NCI-H1092 (cell line): ENCODE results near the gene GP5.

Source experiments
- DNase-seq: peaks from one replicate; lab custom pipeline; 2025; lab: John Stamatoyannopoulos, UW

GP5 gene

DNA sequence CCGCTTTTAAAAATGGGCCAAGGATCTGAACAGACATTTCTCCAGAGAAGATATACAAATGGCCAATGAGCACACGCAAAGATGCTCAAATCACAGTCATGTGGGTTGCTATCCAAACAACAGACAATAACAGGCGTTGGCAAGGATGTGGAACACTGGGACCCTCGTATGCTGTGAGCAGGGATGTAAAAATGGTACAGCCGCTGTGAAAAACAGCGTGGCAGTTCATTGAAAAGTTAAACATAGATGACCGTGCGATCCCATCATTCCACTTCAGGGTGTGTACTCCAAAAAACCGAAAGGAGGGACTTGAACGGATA, 22.9 kb downstream of the GP5 start:
- no peak for DNase-seq

DNA sequence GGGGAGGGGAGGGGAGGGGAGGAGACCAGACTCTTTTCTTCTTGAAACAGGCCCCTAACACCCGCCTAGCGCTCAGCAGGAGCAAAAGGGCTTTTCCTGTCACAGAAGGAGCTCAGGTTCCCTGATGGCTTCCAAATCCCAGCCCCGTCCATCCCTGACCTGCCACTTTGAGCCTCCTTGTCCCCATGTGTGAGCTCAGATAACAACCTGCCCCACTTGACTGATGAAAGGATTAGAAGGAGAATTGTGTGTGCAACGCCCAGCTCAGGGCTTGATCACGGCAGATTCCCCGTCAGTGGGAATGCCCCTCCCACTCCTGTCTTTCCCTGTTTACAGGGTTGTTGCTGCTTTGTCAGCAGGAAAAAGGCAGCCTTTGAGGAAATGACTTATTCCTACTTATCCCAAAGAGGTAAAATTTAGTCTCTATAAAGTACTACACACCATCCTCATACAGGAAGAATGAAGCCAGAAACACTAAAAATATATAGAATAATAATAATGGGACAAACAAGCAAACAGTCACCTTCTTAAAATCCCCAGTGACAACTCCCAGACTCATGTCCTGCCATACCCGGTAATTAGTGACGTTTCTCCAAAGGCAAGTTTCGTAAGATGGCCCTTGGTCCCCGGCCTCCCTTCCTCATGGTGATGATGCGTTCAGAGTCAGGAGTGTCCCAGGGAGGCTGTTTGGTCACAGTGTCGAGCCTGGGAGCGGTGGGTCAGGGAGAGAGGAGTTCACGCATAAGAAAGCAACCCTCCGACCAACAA, 23.4 kb downstream of the GP5 start:
- DNase-seq, result no peak

DNA sequence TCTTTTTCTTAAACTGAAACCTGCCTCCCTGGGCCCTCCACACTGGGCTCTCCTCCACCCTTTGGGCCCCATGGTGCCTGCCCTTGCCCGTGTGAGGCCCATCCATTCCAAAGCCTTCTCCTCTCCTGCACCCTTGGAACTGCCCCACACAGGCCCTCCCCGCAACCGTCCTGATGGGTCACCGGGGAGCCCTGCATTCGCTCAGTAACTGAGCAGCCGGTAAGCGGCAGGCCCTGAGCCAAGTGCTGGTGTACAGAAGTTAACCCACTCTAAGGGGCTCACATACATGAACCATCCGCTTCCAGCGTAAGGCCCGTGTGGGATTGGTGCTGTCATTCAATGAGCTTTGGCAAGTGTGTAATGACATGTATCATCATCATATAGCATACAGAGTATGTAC, 24.1 kb downstream of the GP5 start:
- no peak for DNase-seq

DNA sequence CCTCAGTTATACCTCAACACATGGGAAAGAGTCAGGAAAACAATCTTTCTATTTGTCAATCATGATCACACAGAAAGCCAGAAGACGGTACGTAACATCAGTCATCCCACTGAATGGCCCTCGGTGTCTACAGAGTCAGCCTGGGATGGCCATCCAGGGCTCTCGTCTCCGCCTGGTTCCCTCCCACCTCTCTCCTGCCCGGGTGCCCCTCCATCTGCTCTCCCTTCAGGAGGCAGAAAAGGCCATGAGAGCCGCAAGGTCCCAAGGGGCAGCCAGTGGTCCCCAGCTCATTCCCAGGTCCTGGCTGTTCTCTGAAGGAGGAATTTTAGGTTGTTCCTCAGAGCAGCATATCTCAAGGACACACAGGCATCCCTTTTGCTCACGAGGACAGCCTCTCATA, 25.2 kb downstream of the GP5 start:
- no peak for DNase-seq

DNA sequence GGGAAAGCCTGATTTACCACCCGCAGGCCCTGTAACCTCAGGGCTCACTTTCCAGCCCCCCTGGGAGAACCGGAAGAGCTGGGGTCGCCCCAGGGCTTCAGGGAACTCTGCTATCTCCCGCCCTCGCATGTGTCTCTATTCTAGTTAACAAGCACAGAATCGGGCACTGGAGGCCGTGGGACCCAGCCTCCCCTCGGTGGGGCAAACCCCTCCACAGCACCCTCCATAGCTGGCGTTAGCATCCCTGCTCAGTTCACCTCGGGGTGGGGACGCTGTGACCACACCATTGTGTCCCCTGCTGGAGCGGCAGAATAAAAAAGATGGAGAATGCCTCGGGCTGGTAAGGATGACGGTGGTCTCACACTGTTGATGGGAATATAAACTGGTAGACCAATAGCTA, 26.0 kb downstream of the GP5 start:
- no peak for DNase-seq

DNA sequence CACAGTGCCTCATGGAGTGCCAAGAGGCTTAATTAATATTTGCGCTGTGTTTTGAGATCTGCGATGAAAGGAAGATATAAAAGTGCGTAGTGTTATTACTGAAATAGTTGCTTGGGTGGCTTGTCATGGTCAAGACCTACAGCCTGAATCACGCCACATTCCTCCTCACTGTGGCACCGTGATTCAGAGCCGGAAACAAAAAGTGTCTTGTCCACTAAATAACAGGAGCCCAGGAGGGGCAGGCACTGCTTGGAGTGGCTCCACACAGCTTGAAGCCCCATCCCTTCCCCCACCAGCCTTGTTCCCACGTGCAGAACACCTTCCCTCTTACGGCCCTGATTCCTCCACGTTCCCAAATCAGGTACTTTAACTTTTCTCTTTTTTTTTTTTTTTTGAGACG, 28.3 kb downstream of the GP5 start:
- no peak for DNase-seq

DNA sequence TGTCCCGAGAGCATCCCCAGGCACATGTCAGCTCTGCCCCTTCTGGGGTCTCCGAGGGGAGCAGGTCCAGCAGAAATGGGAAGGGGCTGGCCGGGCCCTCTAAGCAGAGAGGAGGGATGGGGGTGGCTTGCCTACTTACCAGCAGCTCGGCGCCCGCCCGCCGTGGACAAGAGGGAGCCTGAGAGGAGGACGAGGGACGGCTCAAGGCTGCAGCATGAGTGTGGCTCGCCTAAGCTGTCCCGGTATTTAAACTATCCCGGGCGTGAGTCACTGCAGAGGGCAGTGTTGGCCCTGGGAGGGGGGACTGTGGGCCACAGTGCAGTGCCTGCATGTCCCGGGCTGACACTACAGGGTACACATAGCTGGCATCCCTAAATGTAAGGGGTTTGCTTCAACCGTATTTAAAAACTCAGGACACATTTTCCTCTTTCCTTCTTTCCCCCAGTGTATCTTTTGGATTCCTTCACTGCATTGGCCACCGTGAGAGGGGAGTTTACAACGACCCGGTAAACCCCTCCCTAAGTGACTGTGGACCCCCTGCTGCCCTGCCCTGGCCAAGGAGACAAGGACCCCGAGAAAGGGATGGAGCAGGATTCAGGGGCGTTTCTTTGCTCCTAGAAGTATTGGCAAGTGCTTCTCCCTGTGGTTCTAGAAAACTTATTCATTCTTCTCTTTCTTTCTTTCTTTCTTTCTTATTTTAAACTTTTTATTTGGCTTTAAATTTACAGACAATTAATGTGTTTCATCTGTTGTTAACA, 29.4 kb downstream of the GP5 start, which contains the start of gene LRRC15:
LRRC15 (minus strand) TSS at position 222 of the 758 bp plus-strand sequence. CDS start 8,700 bp downstream, outside the sequence.
- DNase-seq, result no peak

DNA sequence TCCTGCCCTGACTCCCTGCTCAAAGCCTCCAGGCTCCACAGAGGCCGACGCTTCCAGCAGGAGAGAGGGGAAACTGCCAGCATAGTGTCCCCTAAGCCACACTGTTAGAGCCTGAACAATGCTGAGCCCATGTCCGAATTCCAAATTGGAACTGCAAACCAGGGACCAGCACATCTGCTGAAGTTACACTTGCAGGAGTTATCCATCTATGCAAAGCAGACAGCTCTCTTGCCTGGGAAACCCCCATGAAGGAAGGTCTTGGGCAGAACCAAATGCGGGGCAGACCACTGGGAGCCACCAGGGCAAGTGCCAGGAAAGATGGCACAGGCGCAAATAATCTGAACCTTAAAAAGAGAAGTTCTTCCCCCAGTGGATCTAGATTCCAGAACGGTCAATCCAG, 30.1 kb downstream of the GP5 start:
- DNase-seq, result no peak

DNA sequence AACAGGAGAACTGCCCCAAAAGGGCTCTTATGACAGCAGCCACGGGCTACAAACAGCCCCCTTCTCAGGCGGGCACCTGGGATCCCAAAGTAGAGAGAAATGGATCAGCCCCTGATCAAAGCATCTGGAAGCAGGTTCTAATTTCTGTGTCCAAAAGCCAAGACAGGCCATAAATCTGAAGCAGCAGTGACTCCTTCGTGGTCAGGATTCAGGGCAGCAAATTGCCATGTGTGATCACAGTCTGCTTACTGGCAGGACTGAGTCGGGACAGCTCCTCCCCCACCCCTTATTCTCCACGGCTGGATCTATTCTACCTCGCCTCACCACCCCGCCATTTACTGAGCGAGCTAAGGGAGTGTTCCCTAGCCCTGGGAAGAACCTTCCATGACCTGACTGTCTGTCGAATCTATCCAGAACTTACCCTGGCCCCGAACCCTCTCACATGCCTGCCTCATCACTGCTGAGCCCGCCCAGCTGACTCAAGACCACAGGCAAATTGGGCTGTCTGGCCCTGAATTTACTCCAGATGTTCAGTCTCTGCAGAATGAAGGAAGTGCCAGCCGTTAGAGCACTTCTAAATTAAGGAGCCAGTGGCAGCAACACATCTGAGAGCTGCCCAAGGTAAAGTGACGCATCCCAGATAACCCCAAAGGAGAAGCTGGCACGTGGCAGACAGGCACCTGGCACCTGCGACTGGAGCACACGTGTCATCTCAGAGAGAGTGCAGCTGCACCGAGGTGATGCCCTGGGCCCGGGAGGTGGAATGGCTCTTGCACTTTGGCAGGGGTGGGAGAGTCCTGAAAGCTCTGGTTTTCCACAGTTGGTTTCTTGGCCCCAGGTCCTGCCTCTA, 30.8 kb downstream of the GP5 start:
- no peak for DNase-seq

DNA sequence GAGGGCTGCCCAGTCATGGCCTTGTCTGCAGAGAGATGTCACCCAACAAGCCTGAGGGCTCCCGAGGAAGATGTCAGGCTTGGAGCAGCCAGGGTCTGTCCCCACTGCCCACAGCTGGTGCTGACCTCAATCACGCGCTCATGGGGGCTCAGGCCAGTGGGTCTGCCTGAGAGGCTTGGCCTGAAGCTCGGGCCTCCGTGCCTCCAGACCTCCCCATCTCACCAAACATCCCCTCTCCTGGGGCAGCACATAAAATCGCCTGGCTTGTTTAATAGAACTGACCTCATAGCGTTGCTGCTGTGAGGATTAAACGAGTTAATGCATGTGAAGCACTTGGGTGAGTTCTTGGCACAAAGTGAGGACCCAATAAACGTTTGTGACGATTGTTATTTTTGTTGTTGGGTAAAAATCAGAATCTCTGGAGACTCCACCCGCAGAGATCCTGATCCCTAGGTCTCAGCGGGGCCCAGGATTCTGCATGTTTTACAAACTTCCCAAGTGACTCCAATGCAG, 33.0 kb downstream of the GP5 start:
- no peak for DNase-seq

DNA sequence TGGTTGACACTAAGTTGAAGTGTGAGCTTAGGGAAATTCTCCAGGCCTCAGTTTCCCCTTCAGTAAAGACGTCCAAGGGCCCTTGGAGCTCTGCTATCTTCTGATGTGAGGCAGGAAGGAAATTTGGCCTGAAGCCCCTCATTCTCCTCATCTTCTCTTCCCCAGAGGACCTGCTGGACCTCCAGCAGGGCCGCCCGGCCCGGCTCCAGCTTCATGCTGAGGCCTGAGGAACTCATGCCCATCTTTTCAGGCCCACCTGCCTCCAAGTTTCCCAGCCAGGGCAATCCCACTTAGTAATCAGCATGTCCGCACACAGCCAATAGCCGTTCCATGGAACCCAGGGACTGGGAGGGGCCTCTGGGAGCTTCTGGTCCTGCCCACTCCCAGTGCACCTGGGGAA, 33.5 kb downstream of the GP5 start:
- DNase-seq, result no peak

DNA sequence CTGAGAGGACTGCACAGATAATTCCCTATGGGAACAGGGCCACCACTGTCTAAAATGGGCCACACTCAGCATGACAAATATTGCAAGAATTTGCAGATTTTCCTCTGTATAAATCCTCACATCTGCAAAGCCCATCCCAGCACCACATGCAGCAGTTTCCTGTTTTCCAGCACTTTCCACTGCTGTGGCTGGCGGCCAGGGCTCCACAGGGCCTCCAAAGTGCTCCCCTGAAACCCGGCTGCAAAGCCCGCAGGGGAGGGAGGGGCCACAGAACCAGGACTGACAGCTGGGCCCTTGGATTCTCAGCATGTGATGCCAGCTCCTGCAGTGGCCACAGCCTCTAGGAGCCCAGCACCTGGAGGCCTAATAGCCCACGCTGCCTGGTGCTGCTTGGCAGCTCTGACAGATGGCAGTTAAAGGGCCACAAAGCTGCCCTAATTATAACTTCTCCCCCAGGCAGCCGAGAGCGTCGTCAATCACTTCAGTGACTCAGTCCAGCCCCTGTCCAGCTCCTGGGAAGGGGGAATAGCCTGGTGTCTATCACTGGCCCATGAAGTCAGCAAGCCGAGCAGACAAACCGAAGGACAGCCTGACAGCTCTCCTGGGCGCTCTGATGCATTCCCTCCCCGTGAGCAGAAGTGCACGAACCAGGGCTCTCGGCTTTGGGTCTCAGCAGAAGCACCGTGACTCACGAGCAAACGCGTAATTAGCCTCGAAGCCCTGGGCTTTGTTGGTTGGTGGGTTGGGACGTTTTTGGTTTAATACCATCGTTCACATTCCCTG, 34.2 kb downstream of the GP5 start:
- peak; percentile 73 for DNase-seq

DNA sequence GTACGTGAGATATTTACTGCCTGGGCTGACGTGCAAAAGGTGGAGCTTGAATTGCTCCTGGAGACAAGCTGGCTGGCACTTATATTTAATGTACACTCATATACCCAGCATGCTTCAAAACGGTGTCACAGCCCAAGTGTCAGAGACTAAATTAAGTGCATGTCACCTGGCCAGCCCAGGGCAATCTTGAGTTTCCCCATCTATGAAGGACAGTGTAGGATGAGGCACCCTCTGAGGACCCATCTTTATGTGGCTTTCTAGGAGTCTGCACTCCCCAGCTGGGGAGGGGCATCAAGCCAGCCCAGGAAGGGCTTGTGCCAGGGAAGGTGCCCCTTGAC, 34.8 kb downstream of the GP5 start:
- DNase-seq, result no peak

DNA sequence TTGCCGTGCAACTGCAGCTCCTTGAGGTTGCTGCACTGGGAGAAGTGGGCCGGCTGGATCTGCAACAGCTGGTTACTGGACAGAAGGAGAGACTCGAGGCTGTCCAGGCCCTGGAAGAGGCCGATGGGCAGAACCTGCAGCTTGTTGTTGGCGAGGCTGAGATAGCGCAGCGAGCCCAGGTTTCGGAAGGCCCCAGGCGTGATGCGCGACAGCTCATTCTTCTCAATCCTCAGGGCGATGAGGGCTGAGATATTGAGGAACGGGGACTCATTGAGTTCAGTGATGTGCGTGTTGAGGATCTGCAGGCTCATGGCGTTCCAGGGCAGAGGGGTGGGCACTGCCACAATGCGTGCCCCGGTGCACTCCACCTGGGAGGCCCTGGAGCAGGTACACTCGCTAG, 38.5 kb downstream of the GP5 start:
- DNase-seq, result no peak

DNA sequence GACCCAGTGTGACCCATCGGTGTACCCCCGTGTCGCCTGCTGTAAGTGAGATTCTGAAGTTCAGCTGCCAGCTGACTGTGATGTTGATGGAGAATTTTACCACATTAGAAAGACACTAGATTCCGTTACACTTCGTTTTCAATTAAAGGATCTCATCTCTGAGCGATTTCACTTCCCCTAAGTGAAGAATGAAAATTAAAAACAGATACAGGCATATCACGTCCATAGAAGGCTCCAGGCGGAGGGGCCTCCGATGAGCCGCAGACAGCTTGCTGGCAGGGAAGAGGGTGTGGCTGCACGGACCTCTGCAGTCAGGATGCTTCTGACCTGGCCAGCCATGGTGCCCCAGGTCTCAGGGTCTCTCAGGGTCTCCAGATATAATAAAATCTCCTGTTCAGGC, 41.4 kb downstream of the GP5 start:
- DNase-seq, result no peak

DNA sequence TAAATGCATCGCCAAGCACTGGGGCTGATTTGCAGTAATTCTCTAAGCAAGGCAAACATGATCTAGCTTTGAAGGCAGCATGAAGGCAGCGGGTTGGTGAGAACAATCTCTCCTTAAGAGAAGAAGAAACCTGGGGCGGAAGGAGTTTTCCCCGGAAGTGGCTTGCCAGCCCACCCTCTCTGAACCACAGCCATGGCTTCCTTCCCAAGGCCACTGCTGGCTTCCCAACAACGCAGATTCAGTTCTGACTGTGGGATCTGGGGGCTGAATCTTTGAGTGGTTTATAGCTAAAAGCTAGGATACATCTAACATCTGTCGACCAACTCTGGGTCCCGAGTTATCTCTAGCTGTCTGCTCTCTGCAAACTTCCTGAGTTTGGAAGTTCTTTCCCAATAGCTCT, 43.7 kb downstream of the GP5 start:
- no peak for DNase-seq

DNA sequence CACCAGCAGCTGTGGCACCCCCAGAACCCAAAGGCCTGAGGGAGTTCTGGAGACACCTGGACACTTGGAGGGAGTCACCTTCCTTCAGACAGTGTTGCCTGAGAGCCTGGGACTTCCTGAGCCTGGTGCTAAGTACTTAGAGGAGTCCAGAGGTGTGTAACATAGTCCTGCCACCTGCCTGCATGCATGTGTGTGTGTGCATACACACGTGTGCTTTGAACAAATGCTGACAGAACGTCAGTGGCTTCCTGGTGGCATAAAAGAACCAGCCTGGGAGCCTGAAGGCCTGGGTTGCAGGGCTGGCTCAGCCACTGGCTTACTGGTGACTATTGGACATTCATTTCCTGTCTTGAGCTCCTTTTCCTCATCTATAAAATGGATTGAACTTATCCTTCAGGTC, 44.8 kb downstream of the GP5 start:
- DNase-seq, result no peak

DNA sequence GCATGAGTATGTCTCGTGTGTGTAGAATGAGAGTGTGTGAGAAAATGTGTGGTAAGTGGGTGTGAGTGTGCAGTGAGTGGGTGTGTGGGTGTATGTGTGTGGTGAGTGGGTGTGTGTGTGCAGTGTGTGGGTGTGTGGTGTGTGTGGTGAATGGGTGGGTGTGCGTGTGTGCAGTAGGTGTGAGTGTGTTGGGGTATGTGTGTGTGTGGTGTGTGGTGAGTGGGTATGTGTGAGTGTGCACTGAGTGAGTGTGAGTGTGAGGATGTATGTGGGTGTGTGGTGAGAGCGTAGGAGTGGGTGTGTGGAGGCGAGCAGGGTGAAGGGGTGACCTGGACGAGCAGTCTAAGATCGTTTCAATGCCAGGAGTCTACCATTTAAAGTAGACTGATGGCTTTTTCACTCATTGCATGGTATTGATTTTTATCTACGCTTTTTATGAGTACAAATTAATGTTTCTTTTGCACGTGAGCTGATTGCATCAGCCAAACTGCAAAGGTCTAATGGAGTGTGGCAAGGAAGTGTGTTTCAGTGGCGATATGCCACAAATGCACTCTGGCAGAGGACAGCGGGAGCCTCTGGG, 46.3 kb downstream of the GP5 start:
- no peak for DNase-seq

DNA sequence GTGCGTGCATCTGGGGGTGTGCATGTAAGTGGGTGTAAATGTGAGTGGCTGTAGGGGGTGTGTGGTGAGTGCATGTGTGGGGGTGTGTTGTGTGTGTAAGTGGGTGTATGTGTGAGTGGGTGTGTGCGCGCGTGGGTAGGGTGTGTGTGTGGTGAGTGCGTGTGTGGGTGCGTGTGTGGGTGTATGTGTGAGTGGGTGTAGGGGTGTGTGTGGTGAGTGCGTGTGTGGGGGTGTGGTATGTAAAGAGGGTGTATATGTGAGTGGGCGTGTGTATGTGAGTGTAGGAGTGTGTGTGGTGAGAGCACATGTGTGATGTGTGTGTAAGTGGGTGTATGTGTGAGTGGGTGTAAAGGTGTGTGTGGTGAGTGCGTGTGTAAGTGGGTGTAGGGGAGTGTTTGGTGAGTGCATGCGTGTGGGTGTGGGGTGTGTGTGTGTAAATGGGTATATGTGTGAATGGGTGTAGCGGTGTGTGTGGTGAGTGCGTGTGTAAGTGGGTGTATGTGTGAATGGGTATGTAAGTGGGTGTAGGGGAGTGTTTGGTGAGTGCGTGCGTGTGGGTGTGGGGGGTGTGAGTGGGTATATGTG, 47.0 kb downstream of the GP5 start:
- no peak for DNase-seq

DNA sequence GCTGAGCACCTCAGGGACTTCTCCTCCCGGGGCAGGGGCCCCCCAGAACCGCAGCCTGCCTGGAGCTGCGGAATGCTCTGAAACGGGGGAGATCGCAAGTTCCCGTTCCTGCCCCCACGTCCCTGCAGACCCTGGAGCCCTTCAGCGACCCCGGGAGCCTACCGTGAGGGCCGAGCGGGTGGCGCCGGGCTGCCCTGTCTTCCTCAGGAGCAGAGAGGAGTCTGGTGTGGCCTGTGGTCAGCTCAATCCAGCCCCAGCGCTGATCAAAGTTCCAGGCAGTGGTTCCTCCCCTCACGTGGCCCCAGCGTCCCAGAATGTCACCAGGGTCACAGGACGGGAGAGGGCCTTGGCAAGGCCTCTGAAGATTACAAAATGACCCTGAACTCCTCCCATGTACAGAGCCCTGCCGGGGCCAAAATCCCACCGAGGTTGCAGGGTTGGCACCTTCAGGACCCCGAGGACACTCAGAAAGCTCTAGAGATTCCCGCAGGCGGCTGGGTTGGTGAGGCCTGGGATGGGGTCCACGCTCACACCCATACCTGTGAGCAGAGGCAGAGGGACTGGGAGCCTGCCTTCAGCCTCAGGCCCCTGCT, 47.9 kb downstream of the GP5 start, which contains the start of gene CPN2:
CPN2 (minus strand) TSS at position 249 of the 593 bp plus-strand sequence. CDS start 8,626 bp downstream, outside the sequence.
- DNase-seq, result no peak

DNA sequence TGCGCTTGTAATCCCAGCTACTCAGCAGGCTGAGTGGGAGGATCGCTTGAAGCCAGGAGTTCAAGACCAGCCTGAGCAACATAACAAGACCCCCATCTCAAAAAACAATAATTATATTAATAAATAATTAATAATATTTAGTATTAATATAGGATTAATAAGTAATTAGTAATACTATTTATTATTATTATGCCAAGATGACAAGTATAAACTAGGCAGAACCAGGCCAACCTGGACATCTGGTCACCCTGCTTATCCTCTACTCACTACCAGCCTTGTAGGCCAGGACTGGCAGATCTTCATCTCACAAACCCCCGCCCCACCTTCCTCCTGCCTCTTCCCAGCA, 48.4 kb downstream of the GP5 start:
- DNase-seq, result no peak
